Neuronal stem cell (in vitro differentiated cells): ENCODE data around the gene BBS9.

ENCODE experiments used
- DNase-seq: peaks from one replicate; pipeline ENCODE4 v3.0.0-alpha.2; 2013; ENCODE audit warnings: low spot score
- H2AFZ ChIP-seq: one replicate; pipeline ENCODE4 v1.6.1; 2013; ENCODE audit warnings: mild to moderate bottlenecking, low read length, inconsistent platforms
- H2AK5ac ChIP-seq: 2 replicates; pipeline ENCODE4 v1.6.1; 2013; ENCODE audit warnings: low read depth, mild to moderate bottlenecking, inconsistent platforms, low read length, moderate library complexity, mixed read lengths
- H2BK120ac ChIP-seq: 2 replicates; pipeline ENCODE4 v1.6.1; 2013; ENCODE audit warnings: low read depth, mild to moderate bottlenecking, inconsistent platforms, low read length, moderate library complexity, mixed read lengths
- H2BK12ac ChIP-seq: one replicate; pipeline ENCODE4 v1.6.1; 2013; ENCODE audit warnings: low read length, inconsistent platforms
- H2BK15ac ChIP-seq: 2 replicates; pipeline ENCODE4 v1.6.1; 2013; ENCODE audit warnings: mild to moderate bottlenecking, low read length, inconsistent platforms, mixed read lengths
- H2BK5ac ChIP-seq: one replicate; pipeline ENCODE4 v1.6.1; 2013; ENCODE audit warnings: inconsistent platforms, mild to moderate bottlenecking, low read length, moderate library complexity
- H3K14ac ChIP-seq: one replicate; pipeline ENCODE4 v1.6.1; 2013; ENCODE audit warnings: low read length, inconsistent platforms
- H3K18ac ChIP-seq: 2 replicates; pipeline ENCODE4 v1.6.1; 2013; ENCODE audit warnings: low read length, inconsistent platforms
- H3K23ac ChIP-seq: 2 replicates; pipeline ENCODE4 v1.6.1; 2013; ENCODE audit warnings: low read depth, mild to moderate bottlenecking, mixed read lengths, low read length, inconsistent platforms; ENCODE audit not compliant: poor library complexity
- H3K27ac ChIP-seq: replicated peaks from 3 replicates; pipeline ENCODE4 v1.5.1; 2013; ENCODE audit warnings: low read length, inconsistent platforms
- H3K27me3 ChIP-seq, 3 experiments: 2 replicates each; pipeline ENCODE4 v1.6.1; 2013; ENCODE audit warnings: low read length in 3 of 3, mild to moderate bottlenecking in 2 of 3, inconsistent platforms in 1 of 3, low read depth in 1 of 3, mixed read lengths in 1 of 3, moderate library complexity in 1 of 3; ENCODE audit not compliant: control insufficient read depth in 3 of 3, insufficient read depth in 3 of 3
- H3K36me3 ChIP-seq, 2 donors: replicated peaks in 1 of 2; 2 replicates each; pipeline ENCODE4 v1.6.1; 2013; ENCODE audit warnings: low read length in 2 of 2; ENCODE audit not compliant: control insufficient read depth in 2 of 2, insufficient read depth in 2 of 2
- H3K4ac ChIP-seq: 2 replicates; pipeline ENCODE4 v1.6.1; 2013; ENCODE audit warnings: inconsistent platforms, mild to moderate bottlenecking, low read length, moderate library complexity
- H3K4me1 ChIP-seq, 2 donors: 1 replicate in 1 of 2; 2 replicates in 1 of 2; pipeline ENCODE4 v1.6.1; 2013; ENCODE audit warnings: low read length in 2 of 2, low read depth in 1 of 2; ENCODE audit not compliant: control insufficient read depth in 2 of 2, insufficient read depth in 1 of 2
- H3K4me2 ChIP-seq: one replicate; pipeline ENCODE4 v1.6.1; 2013; ENCODE audit warnings: mild to moderate bottlenecking, low read length, inconsistent platforms; ENCODE audit not compliant: insufficient read depth, poor library complexity, severe bottlenecking
- H3K4me3 ChIP-seq, 2 donors: 2 replicates each; pipeline ENCODE4 v1.5.1; 2013; ENCODE audit warnings: low read length in 2 of 2, mild to moderate bottlenecking in 2 of 2, inconsistent platforms in 1 of 2, moderate library complexity in 1 of 2
- H3K79me1 ChIP-seq: one replicate; pipeline ENCODE4 v1.6.1; 2013; ENCODE audit warnings: low read depth, mild to moderate bottlenecking, inconsistent platforms, low read length, moderate library complexity
- H3K9ac ChIP-seq: one replicate; pipeline ENCODE4 v1.6.1; 2013; ENCODE audit warnings: mild to moderate bottlenecking, low read depth, low read length, inconsistent platforms; ENCODE audit not compliant: poor library complexity
- H3K9me3 ChIP-seq, 2 donors: replicated peaks in 1 of 2; 2 replicates each; pipeline versions ENCODE3 to v1.6.1; 2013; ENCODE audit warnings: low read length in 2 of 2, mild to moderate bottlenecking in 2 of 2, inconsistent platforms in 1 of 2, low read depth in 1 of 2, mixed read lengths in 1 of 2, moderate library complexity in 1 of 2; ENCODE audit not compliant: control insufficient read depth in 2 of 2, insufficient read depth in 1 of 2
- H4K8ac ChIP-seq: one replicate; pipeline ENCODE4 v1.6.1; 2013; ENCODE audit warnings: low read depth, mild to moderate bottlenecking, inconsistent platforms, low read length, moderate library complexity
- H4K91ac ChIP-seq: one replicate; pipeline ENCODE4 v1.6.1; 2013; ENCODE audit warnings: low read length, low read depth, mild to moderate bottlenecking, inconsistent platforms; ENCODE audit not compliant: poor library complexity
- WGBS, 2 donors: extraction: QIAGEN DNeasy Blood & Tissue Kit; methylation state at CpG; one replicate each; pipeline ENCODE4 v1.1.7; 2013; ENCODE audit warnings: missing lambda C conversion rate in 2 of 2, mixed read lengths in 1 of 2; ENCODE audit not compliant: insufficient read length in 2 of 2, insufficient replicate concordance in 1 of 2; ENCODE audit errors: extremely low coverage in 2 of 2; 5-methylcytosine and 5-hydroxymethylcytosine counted together

BBS9 gene

DNA sequence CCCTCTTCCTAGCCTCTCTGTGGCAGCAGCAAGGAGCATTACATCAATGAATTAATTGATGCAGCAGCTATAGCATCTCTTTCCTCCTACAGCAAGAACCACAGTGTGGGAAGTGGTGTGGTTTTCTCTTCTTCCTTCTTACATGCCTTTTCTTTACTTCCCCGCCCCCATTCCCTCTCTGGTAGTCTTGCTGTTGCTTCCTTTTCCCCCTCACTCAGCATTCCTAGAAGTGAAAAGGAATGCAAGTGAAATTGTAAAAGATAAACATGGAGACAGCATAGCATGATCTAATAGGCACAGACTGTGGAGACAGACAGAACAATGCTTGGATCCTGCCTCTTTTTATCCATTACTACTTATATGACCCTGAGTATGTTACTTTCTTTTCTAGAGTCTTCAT, 405.5 kb downstream of the BBS9 start:
- H3K9ac ChIP-seq = no peak overlapping the region
- no peak overlapping the region for H3K14ac ChIP-seq

DNA sequence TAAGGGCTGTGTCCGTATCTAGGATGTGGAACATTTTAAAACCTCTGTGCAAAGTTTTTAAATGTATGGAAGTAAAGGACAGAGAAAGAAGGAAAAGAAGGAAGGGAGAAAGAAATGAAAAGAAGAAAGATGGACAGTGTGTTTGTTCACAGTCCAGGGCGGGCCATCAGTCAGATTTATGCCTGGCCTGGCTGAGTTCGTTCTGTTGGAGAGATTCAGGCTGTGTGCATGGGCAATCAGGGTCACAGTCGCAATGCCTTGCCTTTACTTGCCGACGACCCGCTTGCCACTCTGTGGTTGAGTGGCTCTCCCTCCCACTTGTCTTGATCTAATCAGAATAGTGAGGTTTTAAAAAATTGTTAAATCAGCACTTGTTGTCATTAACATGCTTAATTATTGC, 406.6 kb downstream of the BBS9 start:
- no peak overlapping the region for H3K14ac ChIP-seq
- H3K23ac ChIP-seq = no peak overlapping the region
- H3K27ac ChIP-seq = no peak overlapping the region
- peaks cover 3 to 8% of the 10 kb centered on the region in 2 donors for H3K9me3 ChIP-seq
- WGBS, 2 donors = no CpG with 5 or more reads among the region's 7 CpGs
- H4K91ac ChIP-seq = no peak overlapping the region
- no peak overlapping the region for H2BK5ac ChIP-seq
- H4K8ac ChIP-seq = no peak overlapping the region
- no peaks in the 10 kb centered on the region for H3K79me1 ChIP-seq
- H3K9ac ChIP-seq = no peak overlapping the region
- no peak overlapping the region for H3K4me2 ChIP-seq
- H3K18ac ChIP-seq = no peak overlapping the region
- no peak overlapping the region for H3K4me3 ChIP-seq
- H2BK15ac ChIP-seq = no peak overlapping the region
- no peak for DNase-seq
- H3K36me3 ChIP-seq = peaks cover 0 to 3% of the 10 kb centered on the region in 2 donors
- no peak overlapping the region for H2AFZ ChIP-seq
- no peak overlapping the region for H2BK120ac ChIP-seq
- no peak overlapping the region for H2AK5ac ChIP-seq
- peaks cover 3 to 8% of the 10 kb centered on the region in 2 donors for H3K4me1 ChIP-seq
- H3K4ac ChIP-seq = no peak overlapping the region
- H2BK12ac ChIP-seq = no peak overlapping the region
- no peaks in the 10 kb centered on the region for H3K27me3 ChIP-seq

More for the DNA sequence above, 405.5 kb downstream of the BBS9 start:
- no peaks in the 10 kb centered on the region for H3K27me3 ChIP-seq
- no peak overlapping the region for H2BK12ac ChIP-seq
- no peaks in the 10 kb centered on the region for H3K79me1 ChIP-seq
- no peak overlapping the region for H2AK5ac ChIP-seq
- H3K36me3 ChIP-seq = peaks cover 0 to 3% of the 10 kb centered on the region in 2 donors
- H2AFZ ChIP-seq = no peak overlapping the region
- H3K9me3 ChIP-seq = peaks cover 3 to 8% of the 10 kb centered on the region in 2 donors
- H2BK120ac ChIP-seq = no peak overlapping the region
- H3K4ac ChIP-seq = no peak overlapping the region
- H3K4me1 ChIP-seq = peaks cover 3 to 8% of the 10 kb centered on the region in 2 donors
- no peak overlapping the region for H2BK15ac ChIP-seq
- H4K91ac ChIP-seq = no peak overlapping the region
- no peak overlapping the region for H3K4me2 ChIP-seq
- no peak overlapping the region for H3K27ac ChIP-seq
- no peak overlapping the region for H3K23ac ChIP-seq
- WGBS, 2 donors = no CpG with 5 or more reads among the region's 1 CpG
- peak overlapping the region; percentile 29 for H3K18ac ChIP-seq
- peak; percentile 3 for DNase-seq
- H3K4me3 ChIP-seq = no peak overlapping the region
- H2BK5ac ChIP-seq = no peak overlapping the region
- H4K8ac ChIP-seq = no peak overlapping the region

DNA sequence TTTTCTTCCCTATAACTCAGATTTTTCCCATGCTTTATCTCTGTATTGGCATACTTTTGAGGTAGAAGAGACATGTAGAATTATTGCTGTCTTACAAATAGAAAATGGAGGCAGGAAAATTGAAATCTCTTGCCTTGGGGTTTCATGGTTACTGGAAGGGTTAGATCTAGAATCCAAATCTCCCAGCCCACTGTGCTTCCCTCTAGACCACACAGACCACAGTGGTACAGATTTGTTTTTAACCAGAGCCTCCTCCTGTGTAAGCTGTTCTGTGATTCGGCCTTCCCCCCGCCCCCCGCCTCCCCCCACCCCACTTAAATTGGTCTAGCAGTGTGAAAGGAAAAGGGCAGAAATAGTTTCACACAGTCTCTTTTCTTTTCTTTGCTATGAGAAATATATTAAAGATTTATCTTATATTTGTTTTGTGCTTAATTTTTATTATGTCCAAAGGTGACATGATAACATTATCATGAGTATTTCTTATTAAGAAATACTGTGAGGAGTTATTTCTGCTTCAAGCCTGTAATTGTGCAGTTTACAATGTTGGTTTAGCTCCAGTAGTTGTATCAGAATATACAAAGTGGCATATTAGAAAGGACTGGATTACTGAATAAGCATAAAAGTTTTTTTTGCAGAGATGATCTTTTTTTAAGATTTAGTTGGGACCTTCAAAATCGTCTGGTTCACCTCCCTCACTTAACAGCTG, 407.2 kb downstream of the BBS9 start:
- H3K4ac ChIP-seq = no peak overlapping the region
- H3K4me2 ChIP-seq = no peak overlapping the region
- peaks cover 3 to 8% of the 10 kb centered on the region in 2 donors for H3K9me3 ChIP-seq
- peaks cover 3 to 8% of the 10 kb centered on the region in 2 donors for H3K4me1 ChIP-seq
- H2AK5ac ChIP-seq = no peak overlapping the region
- no peak overlapping the region for H3K18ac ChIP-seq
- no peaks in the 10 kb centered on the region for H3K79me1 ChIP-seq
- no peak overlapping the region for H3K14ac ChIP-seq
- no peak for DNase-seq
- H2BK5ac ChIP-seq = no peak overlapping the region
- H2BK12ac ChIP-seq = no peak overlapping the region
- H4K8ac ChIP-seq = no peak overlapping the region
- no peak overlapping the region for H4K91ac ChIP-seq
- no peak overlapping the region for H2BK15ac ChIP-seq
- no CpG with 5 or more reads among the region's 4 CpGs for WGBS, 2 donors
- no peak overlapping the region for H3K9ac ChIP-seq
- H3K23ac ChIP-seq = no peak overlapping the region
- peaks cover 0 to 3% of the 10 kb centered on the region in 2 donors for H3K36me3 ChIP-seq
- no peak overlapping the region for H3K4me3 ChIP-seq
- no peak overlapping the region for H3K27ac ChIP-seq
- no peaks in the 10 kb centered on the region for H3K27me3 ChIP-seq
- no peak overlapping the region for H2AFZ ChIP-seq
- no peak overlapping the region for H2BK120ac ChIP-seq

DNA sequence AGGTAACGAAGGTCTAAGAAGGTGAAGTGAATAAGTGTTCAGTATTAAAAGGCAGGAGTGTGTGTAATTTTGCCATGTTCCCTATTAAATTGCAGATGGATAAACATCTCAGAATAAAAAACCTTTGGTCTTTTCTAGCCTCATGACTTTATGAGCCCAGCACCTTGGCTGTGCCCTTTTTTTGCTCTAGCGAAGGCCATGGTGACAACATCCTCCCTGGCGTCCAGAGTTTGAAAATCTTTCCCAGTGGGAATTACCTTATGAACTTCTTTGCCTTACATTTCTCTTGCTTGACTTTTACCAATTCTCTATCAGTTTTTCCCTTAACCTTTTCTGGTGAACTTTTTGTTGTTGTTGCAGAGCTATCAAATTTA, 407.7 kb downstream of the BBS9 start:
- WGBS, 2 donors = no CpG with 5 or more reads among the region's 3 CpGs
- H2AFZ ChIP-seq = no peak overlapping the region

More for the DNA sequence above, 407.7 kb downstream of the BBS9 start:
- Histone ChIP-seq H3K4ac (no peak overlapping the region), H2BK5ac (no peak overlapping the region), H3K4me3 (no peak overlapping the region), H2BK15ac (no peak overlapping the region), H3K9ac (no peak overlapping the region), H2BK120ac (no peak overlapping the region), H3K27me3 (no peaks in the 10 kb centered on the region), H3K27ac (no peak overlapping the region), H3K4me1 (peaks cover 3 to 8% of the 10 kb centered on the region in 2 donors), H3K18ac (no peak overlapping the region), H3K79me1 (no peaks in the 10 kb centered on the region), H3K23ac (no peak overlapping the region), H2AK5ac (no peak overlapping the region), H2BK12ac (no peak overlapping the region), H3K9me3 (peaks cover 3 to 8% of the 10 kb centered on the region in 2 donors), H3K4me2 (no peak overlapping the region), H4K91ac (no peak overlapping the region), H3K14ac (no peak overlapping the region), H3K36me3 (peaks cover 0 to 3% of the 10 kb centered on the region in 2 donors), H4K8ac (no peak overlapping the region)
- DNase-seq = no peak
